ENCODE data around the gene ASB2. TPM values are rescaled to one million over a fixed set of nuclear protein-coding genes. Genes with fewer than 3 reads are reported as not detected.
A peak's percentile ranks its signal among the peaks of the same experiment; 100 is the strongest.

Gene ASB2
- polyA plus RNA-seq, 3 donors = 0.25 to 2.5 (median 1.4) TPM

DNA sequence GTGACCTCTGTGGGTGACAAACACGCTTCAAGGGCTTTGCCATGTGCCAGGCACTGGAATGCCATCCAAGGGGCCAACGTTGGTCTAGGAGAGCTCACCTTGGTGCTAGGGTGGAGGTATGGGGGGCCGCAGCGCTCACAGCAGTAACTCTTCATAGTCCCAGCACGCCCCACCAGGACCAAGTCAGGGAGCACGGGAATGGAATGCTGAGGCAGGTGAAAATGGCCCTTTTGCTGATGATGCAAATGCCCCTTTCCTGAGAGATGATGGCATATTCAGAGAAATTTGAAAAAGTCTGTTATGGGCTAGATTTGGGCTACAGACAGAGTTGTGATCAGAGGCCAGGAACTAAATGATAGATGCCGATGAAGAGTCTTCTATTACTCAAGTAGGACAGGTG lies 59.2 kb downstream of the ASB2 start:
- TF ChIP-seq, protein P1, sequence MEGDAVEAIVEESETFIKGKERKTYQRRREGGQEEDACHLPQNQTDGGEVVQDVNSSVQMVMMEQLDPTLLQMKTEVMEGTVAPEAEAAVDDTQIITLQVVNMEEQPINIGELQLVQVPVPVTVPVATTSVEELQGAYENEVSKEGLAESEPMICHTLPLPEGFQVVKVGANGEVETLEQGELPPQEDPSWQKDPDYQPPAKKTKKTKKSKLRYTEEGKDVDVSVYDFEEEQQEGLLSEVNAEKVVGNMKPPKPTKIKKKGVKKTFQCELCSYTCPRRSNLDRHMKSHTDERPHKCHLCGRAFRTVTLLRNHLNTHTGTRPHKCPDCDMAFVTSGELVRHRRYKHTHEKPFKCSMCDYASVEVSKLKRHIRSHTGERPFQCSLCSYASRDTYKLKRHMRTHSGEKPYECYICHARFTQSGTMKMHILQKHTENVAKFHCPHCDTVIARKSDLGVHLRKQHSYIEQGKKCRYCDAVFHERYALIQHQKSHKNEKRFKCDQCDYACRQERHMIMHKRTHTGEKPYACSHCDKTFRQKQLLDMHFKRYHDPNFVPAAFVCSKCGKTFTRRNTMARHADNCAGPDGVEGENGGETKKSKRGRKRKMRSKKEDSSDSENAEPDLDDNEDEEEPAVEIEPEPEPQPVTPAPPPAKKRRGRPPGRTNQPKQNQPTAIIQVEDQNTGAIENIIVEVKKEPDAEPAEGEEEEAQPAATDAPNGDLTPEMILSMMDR (IDR thresholded peaks at IDR 0.05) = no peak
- Histone ChIP-seq H3K27ac (ENCODE audit: low read depth in 1 of 2, low read length in 2 of 2) (no peak overlapping the region), H3K36me3 (replicated peaks in 1 of 2; ENCODE audit: control insufficient read depth in 1 of 2, insufficient read depth in 2 of 2, low read length in 2 of 2) (no peaks in the 10 kb centered on the region)

DNA sequence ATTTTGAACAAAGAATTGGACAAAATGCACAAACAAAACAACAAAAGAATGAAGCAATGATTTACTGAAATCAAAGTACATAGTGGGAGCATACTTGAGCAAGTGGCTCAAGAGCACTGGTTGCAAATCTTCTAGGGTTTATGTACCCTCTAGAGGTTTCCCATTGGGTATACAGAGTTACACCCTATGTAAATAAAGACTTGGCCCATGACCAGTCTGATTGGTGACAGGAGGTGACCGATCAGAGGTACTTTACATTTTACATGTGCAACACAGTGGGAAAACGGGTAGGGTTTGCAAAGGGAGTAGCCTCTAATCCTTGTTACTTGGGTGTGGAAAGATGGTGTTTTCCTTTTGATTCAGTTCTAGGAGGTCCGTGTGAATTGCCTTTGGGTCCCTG lies 59.9 kb downstream of the ASB2 start:
- Mint-ChIP-seq H3K4me1 (no peaks in the 10 kb centered on the region), H3K9me3 (peaks cover 5 to 18% (median 10%) of the 10 kb centered on the region in 7 donors), H3K36me3 (no peaks in the 10 kb centered on the region), H3K4me3 (no peak overlapping the region), H3K27me3 (ENCODE audit: low read depth in 3 of 3) (peaks cover 7 to 14% (median 13%) of the 10 kb centered on the region in 3 donors), H3K27ac (no peak overlapping the region)
- Histone ChIP-seq H3K27ac (ENCODE audit: low read depth in 1 of 2, low read length in 2 of 2) (no peak overlapping the region), H3K79me2 (ENCODE audit: insufficient read depth, low read length) (no peaks in the 10 kb centered on the region), H3K4me3 (replicated peaks in 1 of 3; ENCODE audit: low read depth in 2 of 3, low read length in 3 of 3) (no peak overlapping the region), H3K9ac (ENCODE audit: insufficient read depth, low read length, poor library complexity, severe bottlenecking) (no peak overlapping the region), H4K20me1 (ENCODE audit: insufficient read depth, low read length) (no peaks in the 10 kb centered on the region), H3K27me3 (ENCODE audit: control insufficient read depth in 2 of 2, insufficient read depth in 2 of 2, low read length in 2 of 2) (no peaks in the 10 kb centered on the region), H3K4me1 (ENCODE audit: control insufficient read depth in 1 of 2, insufficient read depth in 2 of 2, low read length in 2 of 2) (no peaks in the 10 kb centered on the region), H3K9me3 (replicated peaks in 1 of 2; ENCODE audit: control insufficient read depth in 1 of 2, insufficient read depth in 1 of 2, low read length in 2 of 2) (peaks cover 0 to 13% of the 10 kb centered on the region in 2 donors), H3K4me2 (replicated peaks; ENCODE audit: extremely low read depth, low read length, poor library complexity, severe bottlenecking) (no peak overlapping the region), H2AFZ (ENCODE audit: insufficient read depth, low read depth, low read length, poor library complexity, severe bottlenecking) (no peak overlapping the region), H3K36me3 (replicated peaks in 1 of 2; ENCODE audit: control insufficient read depth in 1 of 2, insufficient read depth in 2 of 2, low read length in 2 of 2) (no peaks in the 10 kb centered on the region)
- WGBS (ENCODE audit: insufficient coverage) = no CpG with 5 or more reads among the region's 3 CpGs
- TF ChIP-seq, protein P1 (IDR thresholded peaks at IDR 0.05) = no peak
- intact Hi-C loops (cut with micrococcal nuclease) = no loop called here
- no peak for DNase-seq

More for the DNA sequence above, 59.2 kb downstream of the ASB2 start:
- Histone ChIP-seq H3K9me3 (replicated peaks in 1 of 2; ENCODE audit: control insufficient read depth in 1 of 2, insufficient read depth in 1 of 2, low read length in 2 of 2) (peaks cover 0 to 13% of the 10 kb centered on the region in 2 donors), H4K20me1 (ENCODE audit: insufficient read depth, low read length) (no peaks in the 10 kb centered on the region), H3K4me1 (ENCODE audit: control insufficient read depth in 1 of 2, insufficient read depth in 2 of 2, low read length in 2 of 2) (no peaks in the 10 kb centered on the region), H3K27me3 (ENCODE audit: control insufficient read depth in 2 of 2, insufficient read depth in 2 of 2, low read length in 2 of 2) (no peaks in the 10 kb centered on the region), H3K4me2 (replicated peaks; ENCODE audit: extremely low read depth, low read length, poor library complexity, severe bottlenecking) (no peak overlapping the region), H3K79me2 (ENCODE audit: insufficient read depth, low read length) (no peaks in the 10 kb centered on the region), H2AFZ (ENCODE audit: insufficient read depth, low read depth, low read length, poor library complexity, severe bottlenecking) (no peak overlapping the region), H3K9ac (ENCODE audit: insufficient read depth, low read length, poor library complexity, severe bottlenecking) (no peak overlapping the region), H3K4me3 (replicated peaks in 1 of 3; ENCODE audit: low read depth in 2 of 3, low read length in 3 of 3) (no peak overlapping the region)
- Mint-ChIP-seq H3K4me1 (no peaks in the 10 kb centered on the region), H3K4me3 (no peak overlapping the region), H3K36me3 (no peaks in the 10 kb centered on the region), H3K9me3 (peaks cover 5 to 18% (median 10%) of the 10 kb centered on the region in 7 donors), H3K27me3 (ENCODE audit: low read depth in 3 of 3) (peaks cover 8 to 14% (median 13%) of the 10 kb centered on the region in 3 donors), H3K27ac (peak overlapping the region in 1 of 7 donors; percentile 4)
- intact Hi-C loops (cut with micrococcal nuclease) = no loop called here
- WGBS (ENCODE audit: insufficient coverage) = 92% methylated on average over 6 of the region's 7 CpGs
- DNase-seq = no peak
